CD4-positive, alpha-beta T cell treated with Interferon alpha-2 for 1 hour (primary cell): ENCODE results near the gene JADE3.

ENCODE experiments used
- DNase-seq, 2 donors: peaks; one replicate each; pipeline ENCODE4 v3.0.0-alpha.2; 2020 to 2022

The JADE3 gene

DNA sequence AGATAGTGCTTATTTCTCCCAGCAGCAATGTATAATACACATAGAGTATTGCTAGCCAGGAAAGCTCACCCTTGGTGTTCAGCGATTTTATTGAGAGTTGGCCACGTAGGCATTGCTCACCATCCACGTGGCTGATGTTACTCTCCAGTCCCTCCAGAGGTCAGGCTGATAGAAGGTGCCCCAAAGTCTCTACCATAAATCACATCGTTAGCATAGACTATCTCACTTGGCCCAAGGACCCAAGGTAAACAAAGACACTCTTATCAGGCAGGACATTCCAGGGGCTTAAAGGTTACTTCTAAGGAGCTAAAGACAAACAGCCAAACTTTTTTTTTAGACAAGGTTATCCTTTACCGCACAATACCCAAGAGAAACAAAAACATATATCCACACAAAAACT, 135.8 kb downstream of the JADE3 start:
- no peak for DNase-seq

DNA sequence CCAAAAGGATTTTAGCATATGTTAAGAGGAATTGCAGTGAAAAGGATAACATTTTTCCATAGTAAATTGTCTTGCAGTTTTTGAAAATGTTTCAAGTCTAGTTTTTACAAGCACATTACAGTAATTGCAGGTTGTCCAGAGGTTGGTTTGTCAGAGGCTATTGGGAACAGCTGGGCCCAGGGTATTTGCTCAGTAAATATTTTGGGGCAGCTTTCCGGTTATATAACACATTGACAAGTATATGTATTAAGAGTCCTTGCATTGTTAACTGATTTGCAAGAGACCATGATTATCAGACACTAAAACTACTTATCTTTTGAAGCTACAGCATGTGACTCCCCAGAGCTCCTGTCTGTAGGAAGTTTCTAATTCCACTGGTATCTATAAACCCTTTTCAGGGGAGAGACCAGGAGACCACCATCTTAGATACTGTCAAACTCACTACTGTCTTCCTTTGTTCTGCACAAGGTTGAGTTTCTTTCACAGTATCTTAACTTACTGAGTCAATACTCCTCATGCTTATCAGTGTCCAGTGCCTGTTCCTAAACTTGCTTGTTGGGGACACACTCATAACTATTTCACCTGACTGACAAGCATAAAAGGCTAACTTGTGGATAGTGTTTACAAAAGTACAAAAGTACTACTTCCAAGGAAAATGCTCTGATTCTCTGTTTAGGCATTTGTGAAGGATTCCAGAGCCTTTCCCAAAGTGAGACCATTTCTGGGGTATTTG, 147.1 kb downstream of the JADE3 start:
- DNase-seq, result no peak

DNA sequence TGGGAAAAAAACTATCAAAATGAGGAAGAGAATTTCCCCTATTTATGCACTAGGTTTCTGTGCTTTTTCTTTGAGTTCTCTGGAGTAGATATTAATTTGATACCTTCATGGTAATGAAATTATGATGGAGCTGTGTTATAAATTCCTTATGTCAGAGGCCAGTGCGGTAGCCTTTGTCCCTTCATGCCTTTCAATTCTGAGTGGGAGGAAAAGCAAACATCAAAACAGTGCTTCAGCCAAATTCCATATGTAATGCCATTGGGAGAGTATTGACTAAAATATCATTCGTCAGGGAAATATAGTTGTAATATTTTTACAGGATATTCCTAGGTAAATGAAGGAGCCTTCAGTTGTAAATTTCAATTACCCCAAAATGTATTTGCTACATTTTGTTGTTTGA, 148.5 kb downstream of the JADE3 start:
- no peak for DNase-seq

DNA sequence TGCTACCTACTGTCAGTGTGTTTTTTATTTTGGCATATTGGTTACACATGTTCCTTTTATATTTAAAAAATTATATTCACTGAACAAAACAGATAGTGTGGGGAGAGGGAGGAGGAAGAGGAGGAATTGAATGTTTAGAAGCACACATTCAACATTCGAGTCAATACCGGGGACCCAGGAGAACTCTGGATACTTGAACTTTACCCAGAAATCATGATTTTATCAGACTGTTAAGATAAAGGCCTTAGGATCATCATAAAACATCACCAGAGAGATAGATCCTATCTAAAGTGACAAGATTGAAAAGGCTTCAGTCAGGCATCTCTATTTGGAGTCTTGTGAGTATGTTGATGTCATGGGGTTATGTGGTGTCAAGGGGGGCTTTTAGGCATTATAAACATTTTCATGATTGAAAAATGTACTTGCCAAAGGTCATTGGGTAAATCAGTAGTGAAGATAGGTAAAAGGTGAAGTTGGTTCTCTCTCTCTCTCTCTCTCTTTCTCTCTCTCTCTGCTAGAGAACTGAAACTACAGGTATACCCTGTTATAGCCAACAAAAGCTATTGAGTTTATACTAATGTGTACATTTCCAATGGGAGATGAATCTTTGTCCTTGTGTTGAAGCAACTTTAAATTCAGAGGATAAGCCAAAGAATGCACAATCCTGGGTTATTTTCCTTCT, 149.2 kb downstream of the JADE3 start:
- no peak for DNase-seq

DNA sequence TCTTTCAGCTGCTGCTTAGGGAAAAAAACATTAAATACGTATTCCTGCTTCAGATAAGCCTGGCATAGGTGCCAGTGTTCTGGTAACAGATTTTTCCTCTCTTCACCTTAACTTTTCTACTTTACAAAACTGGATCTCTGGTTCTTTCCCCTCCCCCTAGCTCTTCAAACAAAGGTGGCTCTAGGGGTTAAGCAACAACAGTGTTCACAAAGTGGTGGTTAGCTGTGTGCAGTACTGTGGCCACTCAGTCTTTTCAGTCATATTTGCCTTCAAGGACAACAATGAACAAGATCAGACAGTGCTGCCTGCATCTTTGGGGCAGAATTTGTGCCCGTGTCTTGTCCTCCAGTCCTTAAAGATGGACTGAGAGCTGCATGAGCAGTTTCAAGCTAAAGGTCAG, 151.0 kb downstream of the JADE3 start:
- no peak for DNase-seq

DNA sequence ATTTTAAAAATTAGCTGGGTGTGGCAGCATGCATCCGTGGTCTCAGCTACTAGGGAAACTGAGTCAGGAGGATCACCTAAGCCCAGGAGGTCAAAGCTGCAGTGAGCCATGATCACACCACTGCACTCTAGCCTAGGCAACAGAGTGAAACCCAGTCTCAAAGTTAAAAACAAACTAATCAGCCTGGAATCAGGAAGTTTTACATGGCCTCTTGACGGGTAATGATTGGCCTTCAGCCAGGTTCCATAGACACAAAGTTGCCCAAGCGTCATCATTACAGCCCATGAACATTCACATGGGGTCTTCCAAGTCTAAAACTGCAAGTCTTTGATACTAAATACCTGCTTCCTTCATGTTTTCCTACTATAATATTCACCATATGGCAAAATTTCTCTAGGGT, 156.0 kb downstream of the JADE3 start:
- DNase-seq, result no peak

DNA sequence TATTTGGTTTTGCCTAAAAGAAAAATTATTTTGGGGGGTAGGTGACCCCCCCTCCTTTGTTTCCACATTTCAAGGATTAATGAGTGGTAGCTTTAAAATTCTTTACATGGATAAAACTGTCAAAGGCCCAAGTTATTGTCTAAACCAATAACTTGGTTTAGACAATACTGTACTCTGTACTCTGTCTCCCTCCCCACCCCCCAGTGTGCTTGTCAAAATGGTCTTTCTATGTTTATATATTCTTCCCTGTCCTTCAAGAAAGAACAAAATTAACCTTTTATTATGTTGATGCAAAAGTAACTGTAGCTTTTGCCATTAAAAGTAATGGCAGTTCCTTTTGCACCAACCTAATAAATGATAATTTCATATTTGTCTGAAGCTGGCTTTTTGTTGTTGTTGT, 156.5 kb downstream of the JADE3 start:
- DNase-seq, result no peak

DNA sequence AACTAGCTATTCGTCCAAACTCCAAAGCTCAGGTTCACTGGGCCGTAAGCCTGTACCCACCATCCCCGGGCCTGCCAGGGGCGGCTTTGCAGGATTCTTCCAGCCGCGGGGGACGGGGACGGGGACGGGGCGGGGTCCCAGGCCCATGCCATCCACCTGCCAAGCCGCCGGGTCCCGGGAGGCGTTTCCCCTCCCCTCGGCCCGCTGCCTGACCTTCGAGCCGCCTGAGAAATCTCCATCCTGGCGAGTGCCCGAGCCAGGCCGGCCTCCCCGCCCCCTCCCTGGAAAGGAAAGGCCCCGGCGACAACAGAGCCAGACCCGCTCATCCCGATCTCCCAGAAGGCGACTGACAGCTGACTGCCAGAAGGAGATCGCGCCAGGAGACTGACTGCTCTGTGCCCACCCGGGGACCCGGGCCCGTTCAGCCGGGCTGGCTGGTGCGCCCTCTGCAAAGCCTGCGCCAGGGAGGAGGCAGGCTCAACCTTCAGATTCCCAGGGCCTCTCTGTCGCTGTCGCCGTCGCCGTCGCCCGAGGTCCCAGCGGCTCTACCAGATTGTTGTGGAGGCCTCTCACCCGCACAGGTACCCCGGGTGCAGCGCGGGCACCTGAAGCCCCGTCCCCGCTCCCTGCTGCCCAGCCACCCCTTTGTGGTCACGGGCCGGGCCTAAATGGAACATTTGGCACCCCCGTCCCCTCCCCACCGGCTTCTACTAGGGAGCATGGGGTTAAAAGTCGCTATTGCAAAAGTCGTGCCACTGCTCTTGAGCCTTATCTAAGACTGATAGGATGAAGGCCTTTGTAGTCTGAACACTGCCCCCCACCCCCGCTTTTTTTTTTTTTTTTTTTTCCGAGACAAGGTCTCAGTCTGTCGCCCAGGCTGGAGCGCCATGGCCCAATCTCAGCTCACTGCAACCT, 166.2 kb downstream of the JADE3 start, which contains the start of gene RGN:
RGN (plus strand) TSS at position 315 of the 915 bp plus-strand sequence. CDS start 2,702 bp downstream, outside the sequence.
- DNase-seq, result no peak

DNA sequence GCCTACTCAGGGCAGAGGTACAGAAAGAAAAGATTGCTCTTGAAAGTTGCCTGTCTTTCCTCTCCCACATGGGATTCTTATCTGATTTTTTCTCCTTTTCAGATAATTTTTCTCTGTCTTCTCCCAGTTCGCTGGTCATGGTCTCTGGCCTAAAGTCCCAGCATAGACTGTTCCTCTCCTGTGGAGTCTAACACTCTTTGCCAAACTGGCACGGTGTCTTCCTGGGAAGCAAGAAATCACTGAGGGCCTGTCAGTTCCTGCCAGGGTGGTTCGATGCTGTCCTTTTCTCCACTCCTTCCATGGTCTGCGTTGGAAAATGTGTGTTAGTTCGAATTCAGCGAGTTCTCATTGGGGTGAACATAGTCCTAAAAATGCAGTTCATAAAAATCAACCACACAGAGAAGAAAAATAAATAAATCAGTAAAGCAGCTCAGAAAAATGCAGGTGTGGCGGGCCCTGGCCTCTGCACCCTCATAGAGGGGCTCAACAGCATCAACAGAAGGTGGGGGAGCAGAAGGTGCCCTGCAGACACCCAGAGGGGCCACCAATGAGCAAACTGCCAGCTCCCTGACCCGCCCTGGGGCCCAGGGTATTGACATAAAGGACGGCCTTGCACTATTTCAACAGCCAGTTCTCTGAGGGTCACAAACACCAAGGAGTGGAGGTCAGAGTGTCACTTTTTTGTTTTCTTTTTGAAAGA, 168.1 kb downstream of the JADE3 start:
- no peak for DNase-seq

DNA sequence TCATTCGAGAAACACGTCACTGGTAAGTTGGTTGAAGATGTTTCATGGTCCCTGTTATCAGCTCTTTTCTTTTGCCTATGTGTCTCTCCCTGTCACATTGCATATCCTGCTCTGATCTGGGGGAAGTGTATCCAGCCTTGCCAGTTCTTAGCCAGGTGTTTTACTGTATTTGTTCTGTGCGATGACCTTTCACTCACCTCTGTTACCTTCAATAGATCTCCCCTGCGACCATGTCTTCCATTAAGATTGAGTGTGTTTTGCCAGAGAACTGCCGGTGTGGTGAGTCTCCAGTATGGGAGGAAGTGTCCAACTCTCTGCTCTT, 168.7 kb downstream of the JADE3 start:
- no peak for DNase-seq

DNA sequence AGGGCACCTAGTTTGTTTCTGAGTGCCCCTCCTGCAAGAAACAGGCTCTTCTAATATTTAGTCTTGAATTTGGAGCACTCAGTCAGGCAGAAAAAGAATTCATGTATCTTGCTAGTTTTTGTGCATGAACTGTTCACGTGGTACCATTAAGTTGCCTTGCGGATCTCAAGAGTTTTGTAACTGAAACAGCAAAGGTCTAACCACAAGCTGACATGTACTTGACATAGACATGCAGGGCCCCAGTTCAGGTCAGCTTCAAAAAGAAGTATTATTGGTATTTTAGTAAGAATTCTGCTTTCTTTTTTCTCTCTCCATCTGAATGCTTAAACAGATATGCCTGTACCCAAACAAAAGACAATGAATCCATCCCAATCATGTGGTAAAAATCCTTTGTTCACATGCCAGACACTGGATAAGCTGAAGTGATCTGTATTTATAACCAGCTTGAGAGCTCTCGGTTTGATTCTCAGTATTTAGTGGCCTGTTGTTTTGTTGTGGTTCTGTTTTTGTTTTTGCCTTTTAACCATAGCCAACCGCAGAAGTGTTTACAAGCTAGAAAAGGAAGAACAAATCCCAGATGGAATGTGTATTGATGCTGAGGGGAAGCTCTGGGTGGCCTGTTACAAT, 179.0 kb downstream of the JADE3 start:
- DNase-seq, result no peak

DNA sequence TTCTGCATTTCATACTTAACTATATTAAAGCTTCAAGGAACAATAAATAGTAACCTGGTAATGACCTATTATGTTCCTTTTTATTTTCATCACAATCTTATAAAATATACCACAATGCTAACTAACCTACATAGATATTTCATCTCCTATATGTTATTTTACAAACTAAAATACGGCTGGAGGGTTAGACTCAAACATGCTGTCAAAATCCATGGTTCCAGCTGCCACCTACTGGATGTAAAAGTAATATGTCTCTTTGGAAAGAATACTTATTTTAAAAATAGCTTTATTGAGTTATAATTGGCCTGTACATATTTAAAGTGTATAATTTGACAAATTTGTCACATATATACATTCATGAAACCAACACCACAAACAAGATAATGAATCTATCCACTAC, 181.0 kb downstream of the JADE3 start:
- DNase-seq, result peak in 1 of 2 donors; percentile 21

DNA sequence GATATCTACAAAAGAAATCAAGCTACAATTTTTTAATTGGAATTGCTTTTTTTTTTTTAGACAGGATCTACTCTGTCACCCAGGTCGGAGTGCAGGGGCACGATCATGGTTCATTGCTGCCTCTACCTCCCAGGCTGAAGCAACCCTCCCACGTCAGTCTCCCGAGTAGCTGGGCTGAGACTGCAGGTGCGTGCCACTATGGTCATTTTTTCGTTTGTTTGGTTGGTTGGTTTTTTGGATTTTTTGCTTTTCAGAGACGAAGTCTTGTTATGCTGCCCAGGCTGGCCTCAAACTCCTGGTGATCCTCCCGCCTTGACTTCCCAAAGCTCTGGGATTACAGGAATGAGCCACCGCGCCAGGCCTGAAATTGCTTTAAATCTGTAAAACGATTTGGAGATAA, 181.6 kb downstream of the JADE3 start:
- DNase-seq, result no peak

DNA sequence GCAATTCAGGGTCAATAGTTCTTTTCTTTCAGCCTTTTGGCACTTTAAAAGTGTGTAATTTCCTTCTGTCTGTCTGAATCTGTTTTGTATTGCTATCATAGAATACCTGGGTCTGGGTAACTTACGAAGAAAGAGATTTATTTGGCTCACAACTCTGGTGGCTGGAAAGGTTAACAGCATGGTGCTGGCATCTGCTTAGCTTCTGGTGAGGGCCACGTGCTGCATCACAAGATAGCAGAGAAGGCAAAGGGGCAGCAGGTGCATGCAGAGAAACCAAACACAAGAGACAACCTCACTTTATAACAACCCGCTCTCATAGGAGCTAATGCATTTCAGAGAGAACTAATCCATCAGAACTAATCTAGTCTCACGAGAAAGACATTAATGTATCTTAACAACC, 184.8 kb downstream of the JADE3 start:
- DNase-seq, result no peak

DNA sequence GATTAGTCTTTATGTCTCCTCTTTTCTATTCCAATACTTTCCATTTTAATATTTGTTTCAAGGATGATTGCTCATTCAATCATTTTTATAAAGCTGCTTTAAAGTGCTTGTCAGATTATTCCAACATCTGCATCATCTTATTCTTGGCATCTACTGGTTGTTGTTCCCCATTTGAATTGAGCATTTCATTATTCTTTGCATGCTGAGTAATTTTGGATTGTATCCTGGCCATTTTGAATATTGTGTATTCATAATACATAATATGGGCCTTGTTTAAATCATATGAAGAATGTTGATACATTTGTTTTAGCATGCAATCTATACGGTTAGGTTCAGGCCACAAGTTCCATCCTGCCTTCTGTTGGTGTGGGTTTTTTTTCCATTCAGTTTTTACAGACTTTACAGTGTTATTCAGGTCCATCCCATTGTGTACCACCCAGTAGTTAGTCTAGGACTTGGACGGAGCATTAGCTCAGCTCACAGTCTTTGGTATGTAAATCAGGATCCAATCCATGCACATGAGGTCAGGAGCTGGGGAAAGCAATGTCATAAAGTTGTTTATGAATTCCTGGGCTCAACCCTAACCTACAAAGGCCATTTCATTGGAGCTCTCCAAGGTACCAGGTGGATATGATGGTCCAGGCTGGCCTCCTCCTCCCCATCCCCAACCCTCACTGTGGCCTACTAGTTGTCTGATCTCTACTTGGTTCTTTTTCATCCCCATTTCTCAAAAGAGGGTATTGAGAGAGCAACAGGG, 186.3 kb downstream of the JADE3 start:
- no peak for DNase-seq

DNA sequence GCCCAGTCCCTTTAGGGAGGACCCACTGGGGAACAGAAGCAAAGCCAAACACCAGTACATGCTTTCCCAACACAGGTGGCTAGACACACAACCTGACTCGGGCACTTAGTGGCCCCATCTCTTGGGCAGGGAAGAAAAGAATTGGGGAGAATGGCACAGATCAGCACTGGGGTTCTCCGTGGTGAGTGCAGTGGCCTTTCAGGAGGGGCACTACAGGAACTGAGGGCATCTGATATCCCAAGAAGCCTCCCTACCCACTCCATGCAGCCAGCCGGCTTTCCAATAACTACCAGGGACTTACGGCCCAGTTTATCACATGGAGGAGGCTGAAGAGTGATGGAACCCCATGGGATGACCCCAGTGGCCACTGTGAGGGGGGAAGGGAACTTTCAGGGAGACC, 189.0 kb downstream of the JADE3 start:
- DNase-seq, result no peak
